GM12892 (cell line): Measurements from ENCODE around the gene GNG2. TPM values are rescaled to one million over a fixed set of nuclear protein-coding genes. Genes with fewer than 3 reads are reported as not detected.

Experiments
- DNase-seq: peaks from one replicate; pipeline ENCODE4 v3.0.0; 2011; ENCODE audit not compliant: insufficient read length
- FAIRE-seq: peaks from 2 replicates; lab custom pipeline; 2011; peaks lifted over from hg19 to GRCh38; lab: Jason Lieb, UNC
- POLR2A ChIP-seq: IDR thresholded peaks from 2 replicates; pipeline ENCODE4 v1.6.1; 2011; ENCODE audit warnings: low read depth, low read length, control low read depth
- POLR2AphosphoS5 ChIP-seq: IDR thresholded peaks from 2 replicates; pipeline ENCODE4 v1.6.1; 2011; ENCODE audit warnings: low read depth, low read length, control low read depth
- TAF1 ChIP-seq: IDR thresholded peaks from 2 replicates; pipeline ENCODE4 v1.6.1; 2011; ENCODE audit warnings: low read depth, mild to moderate bottlenecking, control low read depth, low read length, borderline replicate concordance
- polyA plus RNA-seq: library from polyadenylated mRNA; unstranded; fragments of >200 nt; gene quantifications from one replicate; pipeline ENCODE4 v1.2.1, GENCODE V29; 2012; ENCODE audit warnings: missing spikeins, inconsistent platforms; ENCODE audit not compliant: missing spikeins

GNG2 gene
- polyA plus RNA-seq: 51.9 TPM

DNA sequence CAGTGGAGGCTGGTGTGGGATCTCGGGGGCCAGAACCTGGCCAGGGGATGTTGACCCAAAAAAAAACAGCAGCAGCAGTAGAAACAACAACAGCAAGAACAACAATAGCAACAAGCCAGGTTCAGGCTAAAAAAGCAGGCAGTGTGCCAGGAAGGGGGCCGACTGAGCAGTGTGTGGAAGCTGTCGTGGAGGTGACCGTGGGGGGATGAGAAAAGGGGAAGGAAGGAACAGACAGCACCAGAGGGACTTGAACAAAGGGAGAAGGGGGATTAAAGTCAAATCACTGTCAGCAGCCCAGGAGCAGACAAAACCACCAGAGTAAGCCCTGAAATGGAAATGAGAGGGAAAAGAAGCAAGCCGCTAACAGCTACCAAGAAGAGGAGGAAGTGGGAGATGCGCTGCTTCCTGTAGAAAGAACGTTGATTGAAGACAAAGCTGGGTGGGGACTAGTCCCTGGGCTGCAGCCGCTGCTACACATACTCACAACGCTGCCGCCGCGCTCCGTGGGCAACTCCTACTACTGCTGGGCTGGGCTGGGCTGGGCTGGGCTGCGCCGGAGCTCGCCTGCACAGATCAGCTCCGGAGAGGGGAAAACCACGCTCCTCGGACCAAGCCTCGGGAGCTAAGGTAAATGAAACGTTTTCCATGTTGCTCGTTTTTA, at the start of gene GNG2:
GNG2 (plus strand) TSS at position 449 of the 661 bp plus-strand sequence. CDS start 90,067 bp downstream, outside the sequence.
- FAIRE-seq: peak; percentile 97
- peak; percentile 56 for DNase-seq

DNA sequence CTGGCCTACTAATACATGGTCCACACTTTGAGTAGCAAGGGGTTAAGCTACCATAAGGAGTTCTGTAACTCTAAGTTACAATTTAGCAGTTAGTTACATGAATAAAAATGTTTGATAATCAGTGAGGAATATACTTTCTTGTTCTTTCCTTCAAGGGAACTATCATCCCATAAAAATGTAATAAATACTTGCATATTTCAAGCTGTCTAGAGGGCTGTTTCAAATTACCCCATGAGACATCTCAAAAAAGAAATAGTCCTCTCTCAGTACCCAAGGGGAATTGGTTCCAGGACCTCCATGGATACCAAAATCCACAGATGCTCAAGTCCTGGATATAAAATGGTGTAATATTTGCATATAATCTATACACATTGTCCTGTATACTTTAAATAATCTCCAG, 48.7 kb upstream of the GNG2 start:
- no peak for FAIRE-seq
- TF ChIP-seq POLR2AphosphoS5 (no peak), TAF1 (no peak), POLR2A (no peak)
- DNase-seq: no peak

More for the DNA sequence above, at the start of gene GNG2:
- TF ChIP-seq POLR2AphosphoS5 (peak; percentile 93), POLR2A (peak; percentile 96), TAF1 (peak; percentile 86)

GRCh38 chr14:51816031-51816430, 44.4 kb upstream of the GNG2 start:
- TF ChIP-seq POLR2AphosphoS5 (no peak), TAF1 (no peak), POLR2A (no peak)
- DNase-seq: no peak
- FAIRE-seq: no peak

DNA sequence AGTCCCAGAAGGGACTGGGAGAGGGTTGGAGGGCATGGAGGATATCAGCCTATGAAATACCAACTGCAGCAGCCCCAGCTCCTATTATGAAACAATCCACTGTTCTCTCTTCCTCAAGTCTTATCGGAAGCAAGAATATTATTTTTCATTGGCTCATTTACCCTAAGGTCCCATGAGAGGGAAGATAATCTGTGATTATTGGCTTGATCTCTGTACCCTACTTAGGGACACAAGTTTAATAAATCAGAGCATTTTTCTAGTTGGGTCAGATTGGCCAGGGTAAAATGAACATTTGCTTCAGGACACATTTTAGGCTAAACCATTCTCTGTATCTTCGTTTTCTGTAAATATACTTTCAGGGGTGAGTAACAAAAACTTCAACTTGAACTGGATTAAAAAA, 43.1 kb upstream of the GNG2 start:
- no peak for DNase-seq
- TF ChIP-seq POLR2AphosphoS5: no peak
- FAIRE-seq: no peak

DNA sequence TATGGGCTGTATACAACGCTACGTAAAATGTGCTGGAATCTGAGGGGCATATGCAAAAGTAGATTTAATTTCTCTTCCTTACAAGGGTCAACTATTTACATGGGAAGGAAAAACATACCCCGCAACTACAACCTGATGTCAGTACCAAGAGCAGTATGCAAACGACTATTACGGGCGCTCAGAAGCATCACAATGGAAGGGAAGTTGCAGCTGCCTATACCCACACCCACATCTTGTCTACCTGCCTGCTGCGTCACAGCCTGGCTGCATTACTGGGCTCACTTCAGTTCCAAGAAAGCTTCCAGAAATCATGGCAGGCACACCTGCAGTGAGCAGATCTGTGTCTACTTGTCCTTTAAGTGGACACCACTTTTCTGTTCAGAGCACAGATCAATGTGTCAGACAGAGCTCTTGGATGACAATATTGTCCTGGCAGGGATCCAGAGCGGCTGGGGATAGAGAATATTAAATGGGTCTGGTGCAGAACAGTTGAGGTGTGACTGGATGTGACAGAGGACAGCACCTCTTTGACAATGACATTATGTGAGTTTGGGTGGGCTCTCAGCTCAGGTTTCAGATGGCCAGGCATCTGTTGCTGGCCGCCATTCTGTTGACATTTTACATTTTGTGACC, 41.5 kb upstream of the GNG2 start:
- FAIRE-seq: no peak
- no peak for TF ChIP-seq POLR2AphosphoS5
- no peak for TF ChIP-seq POLR2A
- TF ChIP-seq TAF1: no peak
- no peak for DNase-seq

DNA sequence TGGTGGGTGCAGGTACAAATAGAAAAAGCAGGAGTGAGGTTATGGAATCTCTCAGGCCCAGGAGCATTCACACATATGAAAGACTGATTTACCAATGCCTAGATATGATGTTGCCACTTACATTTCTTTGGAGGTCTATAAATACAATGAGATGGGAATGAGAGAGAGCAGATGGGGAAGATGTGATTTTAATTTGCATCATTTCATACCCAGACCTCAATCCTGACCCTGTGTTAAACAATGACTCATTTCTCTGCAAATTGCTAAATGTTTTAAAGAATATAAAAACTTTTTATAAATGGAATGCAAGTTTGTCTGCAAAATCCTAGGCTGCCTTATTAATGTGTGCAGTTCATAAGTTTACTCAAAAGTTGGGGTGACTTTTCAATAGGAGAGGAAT, 38.6 kb upstream of the GNG2 start:
- no peak for DNase-seq
- TF ChIP-seq POLR2AphosphoS5 (no peak), TAF1 (no peak), POLR2A (no peak)
- FAIRE-seq: no peak

GRCh38 chr14:51822499-51822898, 37.9 kb upstream of the GNG2 start:
- DNase-seq: no peak
- TF ChIP-seq POLR2A (no peak), POLR2AphosphoS5 (no peak), TAF1 (no peak)
- FAIRE-seq: no peak

DNA sequence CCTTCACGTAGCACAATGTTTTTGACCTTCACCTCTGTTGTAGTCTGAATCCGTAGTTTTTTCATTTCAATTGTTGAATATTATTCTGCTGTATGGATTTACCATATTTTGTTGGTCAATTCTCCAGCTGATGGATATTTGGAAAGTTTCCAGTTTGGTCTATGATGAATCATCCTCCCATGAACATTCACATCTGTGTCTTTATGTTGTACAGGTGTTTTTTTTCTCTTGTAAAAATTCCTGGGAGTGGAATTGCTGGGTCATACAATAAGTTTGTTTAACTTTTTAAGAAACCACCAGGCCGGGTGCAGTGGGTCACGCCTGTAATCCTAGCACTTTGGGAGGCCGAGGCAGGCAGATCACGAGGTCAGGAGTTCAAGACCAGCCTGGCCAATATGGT, 36.7 kb upstream of the GNG2 start:
- FAIRE-seq (no peak), DNase-seq (no peak)
- TF ChIP-seq POLR2A (no peak), POLR2AphosphoS5 (no peak), TAF1 (no peak)

GRCh38 chr14:51824191-51824590, 36.2 kb upstream of the GNG2 start:
- TF ChIP-seq TAF1: no peak
- TF ChIP-seq POLR2A: no peak
- no peak for TF ChIP-seq POLR2AphosphoS5
- DNase-seq: no peak
- FAIRE-seq: no peak

- DNase-seq: no peak
- TF ChIP-seq POLR2AphosphoS5 (no peak), POLR2A (no peak), TAF1 (no peak)
- no peak for FAIRE-seq
Observed at GRCh38 chr14:51825926-51826325, 34.5 kb upstream of the GNG2 start.

GRCh38 chr14:51828017-51828797, 32.2 kb upstream of the GNG2 start:
- TF ChIP-seq TAF1: no peak
- TF ChIP-seq POLR2A: no peak
- no peak for TF ChIP-seq POLR2AphosphoS5
- no peak for DNase-seq
- peak; percentile 72 for FAIRE-seq
